K562 (cell line): Measurements from ENCODE around the gene R3HDM1. TPM values are rescaled to one million over a fixed set of nuclear protein-coding genes. Genes with fewer than 3 reads are reported as not detected.

ENCODE experiments used
- ATAC-seq: fragments of 200-7000 bp; cut with Tn5 transposase; 3 replicates; pipeline ENCODE4 v1.9.1; 2020; ENCODE audit warnings: moderate library complexity
- BruUV-seq: library from RNA; stranded (reverse); fragments of 400-500 nt; replicated peaks from 2 replicates; lab custom pipeline; 2021; lab: Mats Ljungman, UMichigan
- CTCF ChIA-PET: fragments of 300-600 bp; formaldehyde crosslinking; extraction: SDS; loops from one replicate; lab custom pipeline; 2021; ENCODE audit warnings: low intra/inter-chr PET ratio; lab: Yijun Ruan, JAX
- POLR2A ChIA-PET: fragments of 300-600, 350-650 bp; sonication (Branson Sonifier 250); formaldehyde crosslinking; extraction: SDS; loops from one replicate; lab custom pipeline; 2021; ENCODE audit warnings: antibody characterized with exemption, inconsistent platforms; lab: Yijun Ruan, JAX
- DNase-seq, 4 experiments: peaks; one replicate each; pipeline versions ENCODE4 v3.0.0 to v3.0.0-alpha.2; 2011 to 2018; ENCODE audit warnings: low spot score in 3 of 4, mixed read lengths in 3 of 4; ENCODE audit errors: extremely low read depth in 1 of 4
- FAIRE-seq: peaks from 2 replicates; lab custom pipeline; 2011; peaks lifted over from hg19 to GRCh38; lab: Jason Lieb, UNC
- H2AFZ ChIP-seq: 2 replicates; pipeline ENCODE4 v1.6.0; 2011; ENCODE audit warnings: low read depth, low read length, control low read depth, inconsistent platforms
- H3K27ac ChIP-seq: fragments of 200-600 bp; 3 replicates; pipeline ENCODE4 v1.8.0; 2011; ENCODE audit warnings: low read depth, mild to moderate bottlenecking, control low read depth, inconsistent platforms, low read length, moderate library complexity, mixed read lengths; ENCODE audit errors: extremely low read depth
- H3K27me3 ChIP-seq, 2 experiments: fragments of 300-600 bp in 1 of 2; 2 replicates in 1 of 2; 3 replicates in 1 of 2; pipeline versions ENCODE4 v1.6.0 to v1.8.0; 2011; ENCODE audit warnings: inconsistent platforms in 2 of 2, low read length in 2 of 2, mild to moderate bottlenecking in 1 of 2, mixed read lengths in 1 of 2, moderate library complexity in 1 of 2; ENCODE audit not compliant: control insufficient read depth in 2 of 2, insufficient read depth in 2 of 2
- H3K36me3 ChIP-seq: fragments of 300-600 bp; 3 replicates; pipeline ENCODE4 v1.8.0; 2011; ENCODE audit warnings: mild to moderate bottlenecking, low read length, inconsistent platforms; ENCODE audit not compliant: control insufficient read depth, insufficient read depth
- H3K4me1 ChIP-seq, 2 experiments: fragments of 200-600 bp in 1 of 2; replicated peaks in 1 of 2; 2 replicates in 1 of 2; 3 replicates in 1 of 2; pipeline versions ENCODE4 v1.5.1 to v1.8.0; 2011; ENCODE audit warnings: inconsistent platforms in 2 of 2, low read length in 2 of 2, mild to moderate bottlenecking in 1 of 2, mixed read lengths in 1 of 2, moderate library complexity in 1 of 2; ENCODE audit not compliant: control insufficient read depth in 2 of 2, insufficient read depth in 2 of 2
- H3K4me2 ChIP-seq: 2 replicates; pipeline ENCODE4 v1.6.1; 2011; ENCODE audit warnings: low read length, control low read depth, inconsistent platforms, mixed read lengths; ENCODE audit not compliant: insufficient read depth
- H3K4me3 ChIP-seq: fragments of 200-600 bp; sonication (generic), shearing (Covaris generic); 2 replicates; pipeline ENCODE4 v1.5.1; 2016; ENCODE audit warnings: control low read depth, inconsistent platforms
- H3K79me2 ChIP-seq: fragments of 200-600 bp; 3 replicates; pipeline ENCODE4 v1.8.0; 2011; ENCODE audit warnings: low read length, inconsistent platforms; ENCODE audit not compliant: control insufficient read depth, insufficient read depth
- H3K9ac ChIP-seq, 2 experiments: 2 replicates each; pipeline versions ENCODE4 v1.6.0 to v1.6.1; 2011; ENCODE audit warnings: low read depth in 2 of 2, low read length in 2 of 2, control low read depth in 1 of 2, inconsistent platforms in 1 of 2, mild to moderate bottlenecking in 1 of 2, mixed read lengths in 1 of 2; ENCODE audit not compliant: insufficient read depth in 1 of 2
- H3K9me1 ChIP-seq: one replicate; pipeline ENCODE4 v1.6.0; 2011; ENCODE audit warnings: inconsistent platforms, mild to moderate bottlenecking, low read length, moderate library complexity; ENCODE audit not compliant: control insufficient read depth, insufficient read depth
- H3K9me3 ChIP-seq: replicated peaks from 2 replicates; pipeline ENCODE4 v1.5.1; 2011; ENCODE audit warnings: low read depth, low read length, inconsistent platforms; ENCODE audit not compliant: control insufficient read depth, insufficient read depth
- H4K20me1 ChIP-seq: replicated peaks from 2 replicates; pipeline ENCODE4 v1.6.1; 2011; ENCODE audit warnings: low read length, inconsistent platforms, mixed read lengths; ENCODE audit not compliant: control insufficient read depth, insufficient read depth
- ARID3A ChIP-seq: IDR thresholded peaks from 2 replicates; pipeline ENCODE4 v1.6.1; 2012; ENCODE audit warnings: low read depth, low read length, improper control_type of control experiment, borderline replicate concordance
- BRD9 ChIP-seq: fragments of 450-650 bp; IDR thresholded peaks from 2 replicates; pipeline ENCODE4 v1.6.1; 2018; ENCODE audit warnings: low read depth; ENCODE audit not compliant: partially characterized antibody
- DNMT1 ChIP-seq: fragments of 450-650 bp; IDR thresholded peaks from 2 replicates; pipeline ENCODE4 v1.6.1; 2016; ENCODE audit warnings: antibody characterized with exemption, mild to moderate bottlenecking
- GABPA ChIP-seq: fragments of 200-800 bp; sonication (Bioruptor generic); conservative IDR thresholded peaks from 2 replicates; pipeline ENCODE4 v1.6.1; 2016; ENCODE audit warnings: low read depth, missing genetic modification characterization, missing compliant biosample characterization
- GTF2F1 ChIP-seq: IDR thresholded peaks from 2 replicates; pipeline ENCODE4 v1.6.1; 2011; ENCODE audit warnings: low read depth, low read length, improper control_type of control experiment
- HMBOX1 ChIP-seq: sonication (generic); IDR thresholded peaks from 2 replicates; pipeline ENCODE4 v1.6.1; 2016
- HMGN3 ChIP-seq: IDR thresholded peaks from 2 replicates; pipeline ENCODE4 v1.6.1; 2011; ENCODE audit warnings: borderline replicate concordance, low read depth, mild to moderate bottlenecking, mixed read lengths, low read length; ENCODE audit not compliant: insufficient read length; ENCODE audit errors: extremely low read depth
- HNRNPLL ChIP-seq: fragments of 200-400 bp; formaldehyde crosslinking; IDR thresholded peaks from 2 replicates; pipeline ENCODE4 v1.6.1; 2017; ENCODE audit warnings: low read length, low read depth, mild to moderate bottlenecking; ENCODE audit not compliant: poor library complexity, severe bottlenecking
- HNRNPUL1 ChIP-seq: fragments of 200-400 bp; formaldehyde crosslinking; IDR thresholded peaks from 2 replicates; pipeline ENCODE4 v1.6.1; 2017; ENCODE audit warnings: low read length
- MCM7 ChIP-seq, 2 experiments: fragments of 450-650 bp; IDR thresholded peaks; 2 replicates each; pipeline ENCODE4 v1.6.1; 2016 to 2018
- PCBP1 ChIP-seq: fragments of 200-400 bp; formaldehyde crosslinking; IDR thresholded peaks from 2 replicates; pipeline ENCODE4 v1.6.1; 2018; ENCODE audit warnings: mild to moderate bottlenecking, low read depth, low read length; ENCODE audit not compliant: poor library complexity, severe bottlenecking
- PHF20 ChIP-seq: fragments of 450-650 bp; IDR thresholded peaks from 2 replicates; pipeline ENCODE4 v1.6.1; 2018; ENCODE audit not compliant: partially characterized antibody
- WHSC1 ChIP-seq: IDR thresholded peaks from one replicate; pipeline ENCODE4 v1.6.1; 2012; ENCODE audit warnings: low read length, control low read depth, inconsistent platforms
- ZNF212 ChIP-seq: fragments of 450-650 bp; formaldehyde crosslinking; IDR thresholded peaks from 2 replicates; pipeline ENCODE4 v1.4.0; 2020; ENCODE audit warnings: mild to moderate bottlenecking
- ZNF217 ChIP-seq: sonication (generic); formaldehyde crosslinking; IDR thresholded peaks from 2 replicates; pipeline ENCODE4 v1.8.0; 2022; ENCODE audit warnings: mild to moderate bottlenecking, missing genetic modification reagents
- ZNF311 ChIP-seq: fragments of 250-450 bp; sonication (Bioruptor Pico); IDR thresholded peaks from 2 replicates; pipeline ENCODE4 v1.4.0; 2020; ENCODE audit warnings: mild to moderate bottlenecking, moderate library complexity
- WGBS: fragments of 100-300 bp; shearing (Covaris generic); methylation state at CpG from one replicate; pipeline ENCODE4 v1.1.6; 2016; ENCODE audit warnings: low coverage, mixed read lengths; ENCODE audit not compliant: insufficient coverage; ENCODE audit errors: missing lambda C conversion rate; 5-methylcytosine and 5-hydroxymethylcytosine counted together
- in situ Hi-C: fragments of 300-500 bp; cut with MboI; formaldehyde crosslinking; loops from 4 replicates; pipeline ENCODE4 v1.15.0; 2018; ENCODE audit warnings: inconsistent platforms, mixed read lengths
- intact Hi-C: fragments of 100-400 bp; cut with micrococcal nuclease; formaldehyde crosslinking; loops from 2 replicates; pipeline ENCODE4 v1.14.2; 2022
- polyA plus RNA-seq, 8 experiments: library from polyadenylated mRNA; depleted of rRNA in 4 of 8; stranded (reverse) in 5 of 8; unstranded in 3 of 8; fragments of >200 nt; fragmentation: Nextera tagmentation in 2 of 8; fragmentation: Illumina TruSeq in 1 of 8; extraction: Ambion mirVana in 2 of 8; extraction: Trizol in 1 of 8; gene quantifications; 2 replicates each; pipeline versions ENCODE4 v1.2.1 to v1.2.3, GENCODE V29; 2011 to 2014; ENCODE audit warnings: inconsistent platforms in 1 of 8, missing spikeins in 1 of 8
- total RNA-seq, 7 experiments: library from RNA; depleted of rRNA in 6 of 7; stranded (reverse); fragments of >200 nt in 6 of 7; fragmentation: Illumina TruSeq in 2 of 7; extraction: Trizol in 2 of 7; gene quantifications; 2 replicates each; pipeline versions ENCODE4 v1.2.1 to v1.2.3, GENCODE V29; 2011 to 2021; ENCODE audit warnings: low replicate concordance in 1 of 7
- TF ChIP-seq, protein P1 (sequence below): fragments of 200-800 bp; sonication (Bioruptor generic); IDR thresholded peaks from 2 replicates; pipeline ENCODE4 v1.6.1; 2017; ENCODE audit warnings: missing genetic modification characterization, missing compliant biosample characterization

Gene R3HDM1
- total and polyA plus RNA-seq, 9 of the 15 experiments (the other 6 are each of a cell fraction or from before 2014, with no cell fraction given): 12.4 to 89.4 (median 31.0) TPM

GRCh38 chr2:135586148-135586547, 54.9 kb downstream of the R3HDM1 start:
- WGBS: 92% methylated on average over 1 of the region's 1 CpG
- no peak for ATAC-seq
- CTCF ChIA-PET: no interaction called here

More at GRCh38 chr2:135586148-135586547, 54.9 kb downstream of the R3HDM1 start:
- no peak overlapping the region for H2AFZ ChIP-seq
- no peaks in the 10 kb centered on the region for H3K27me3 ChIP-seq
- no peak overlapping the region for H3K4me2 ChIP-seq
- H3K79me2 ChIP-seq: 0 out of 3 replicates have a peak, but pooled peaks cover 4% of the 10 kb centered on the region
- H3K4me1 ChIP-seq: peaks cover 0 to 6% of the 10 kb centered on the region in 2 experiments; a peak in 1 of 5 replicates
- no peaks in the 10 kb centered on the region for H3K9me1 ChIP-seq
- no peak for FAIRE-seq
- no TSS peak for BruUV-seq
- in situ Hi-C loops (no loop called here), intact Hi-C loops (no loop called here)
- POLR2A ChIA-PET: no interaction called here
- TF ChIP-seq ZNF311 (CRISPR knock-in tag) (no peak), WHSC1 (no peak), HNRNPUL1 (no peak), ARID3A (no peak), GABPA (tag) (no peak), DNMT1 (no peak), ZNF217 (no peak), PCBP1 (no peak), PHF20 (no peak), HMGN3 (no peak), HNRNPLL (no peak), HMBOX1 (no peak), ZNF212 (CRISPR knock-in tag) (no peak), GTF2F1 (no peak), BRD9 (no peak), MCM7 (IDR thresholded peaks at IDR 0.05) (no peak)
- TF ChIP-seq, protein P1, sequence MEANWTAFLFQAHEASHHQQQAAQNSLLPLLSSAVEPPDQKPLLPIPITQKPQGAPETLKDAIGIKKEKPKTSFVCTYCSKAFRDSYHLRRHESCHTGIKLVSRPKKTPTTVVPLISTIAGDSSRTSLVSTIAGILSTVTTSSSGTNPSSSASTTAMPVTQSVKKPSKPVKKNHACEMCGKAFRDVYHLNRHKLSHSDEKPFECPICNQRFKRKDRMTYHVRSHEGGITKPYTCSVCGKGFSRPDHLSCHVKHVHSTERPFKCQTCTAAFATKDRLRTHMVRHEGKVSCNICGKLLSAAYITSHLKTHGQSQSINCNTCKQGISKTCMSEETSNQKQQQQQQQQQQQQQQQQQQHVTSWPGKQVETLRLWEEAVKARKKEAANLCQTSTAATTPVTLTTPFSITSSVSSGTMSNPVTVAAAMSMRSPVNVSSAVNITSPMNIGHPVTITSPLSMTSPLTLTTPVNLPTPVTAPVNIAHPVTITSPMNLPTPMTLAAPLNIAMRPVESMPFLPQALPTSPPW: no peak
- no peak overlapping the region for H3K27ac ChIP-seq
- H3K4me3 ChIP-seq: no peak overlapping the region
- H4K20me1 ChIP-seq: no peaks in the 10 kb centered on the region
- no peak overlapping the region for H3K9ac ChIP-seq
- no peaks in the 10 kb centered on the region for H3K9me3 ChIP-seq
- no peak for DNase-seq
- H3K36me3 ChIP-seq: no peaks in the 10 kb centered on the region; the same call in 2 of the 3 replicates
